HCT116 (cell line): Measurements from ENCODE around the gene EDN1. TPM values are rescaled to one million over a fixed set of nuclear protein-coding genes. Genes with fewer than 3 reads are reported as not detected.

Experiments
- ATAC-seq: fragments of 200-7000 bp; cut with Tn5 transposase; 2 replicates; pipeline ENCODE4 v1.9.1; 2020; ENCODE audit warnings: mild to moderate bottlenecking, moderate library complexity
- BruUV-seq: library from RNA; stranded (reverse); fragments of 400-500 nt; replicated peaks from 2 replicates; lab custom pipeline; 2021; lab: Mats Ljungman, UMichigan
- CTCF ChIA-PET: fragments of 300-600 bp; sonication (Branson Sonifier 250); formaldehyde crosslinking; loops from one replicate; lab custom pipeline; 2021; ENCODE audit warnings: antibody characterized with exemption; lab: Charles Lee
- POLR2A ChIA-PET: fragments of 300-600, 350-600 bp; sonication (Branson Sonifier 250); formaldehyde crosslinking; loops from one replicate; lab custom pipeline; 2021; ENCODE audit warnings: antibody characterized with exemption; lab: Charles Lee
- RAD21 ChIA-PET, 2 experiments: fragments of 300-600 bp; sonication (Branson Sonifier 250); formaldehyde crosslinking; loops; one replicate each; lab custom pipeline; 2023; ENCODE audit warnings: low total read pairs in 2 of 2; ENCODE audit not compliant: uncharacterized antibody in 2 of 2, unreplicated experiment in 2 of 2, low non-redundant PET in 1 of 2; lab: Charles Lee
- DNase-seq: peaks from one replicate; pipeline ENCODE4 v3.0.0-alpha.2; 2010; ENCODE audit warnings: low read depth, low spot score
- H2AFZ ChIP-seq: fragments of 200-600 bp; shearing (Covaris generic), sonication (generic); 2 replicates; pipeline ENCODE4 v1.6.1; 2017; ENCODE audit warnings: low read depth, mixed run types, mixed read lengths, antibody characterized with exemption, low read length; ENCODE audit not compliant: poor library complexity, severe bottlenecking
- H3K27ac ChIP-seq: 2 replicates; pipeline ENCODE4 v1.5.1; 2012; ENCODE audit warnings: low read depth, low read length
- H3K27me3 ChIP-seq: fragments of 200-600 bp; sonication (generic); 2 replicates; pipeline ENCODE4 v1.6.1; 2016; ENCODE audit warnings: mixed run types, low read length, mixed read lengths; ENCODE audit not compliant: insufficient read depth
- H3K36me3 ChIP-seq, 2 experiments: fragments of 200-500 bp in 1 of 2; fragments of 200-600 bp in 1 of 2; sonication (Bioruptor generic) in 1 of 2; sonication (generic) in 1 of 2; 2 replicates each; pipeline versions ENCODE4 v1.5.1 to v1.6.1; 2014 to 2016; ENCODE audit warnings: low read length in 2 of 2, inconsistent platforms in 1 of 2, mixed read lengths in 1 of 2, mixed run types in 1 of 2; ENCODE audit not compliant: insufficient read depth in 2 of 2, control insufficient read depth in 1 of 2
- H3K4me1 ChIP-seq, 2 experiments: fragments of 200-600 bp in 1 of 2; sonication (generic) in 1 of 2; 2 replicates each; pipeline versions ENCODE4 v1.5.1 to v1.6.1; 2012 to 2017; ENCODE audit warnings: low read length in 2 of 2, inconsistent platforms in 1 of 2, mild to moderate bottlenecking in 1 of 2, mixed read lengths in 1 of 2, mixed run types in 1 of 2, moderate library complexity in 1 of 2; ENCODE audit not compliant: insufficient read depth in 2 of 2, control insufficient read depth in 1 of 2
- H3K4me2 ChIP-seq: fragments of 200-600 bp; sonication (generic); 2 replicates; pipeline ENCODE4 v1.6.1; 2017; ENCODE audit warnings: mixed run types, low read length, mixed read lengths
- H3K4me3 ChIP-seq, 2 experiments: fragments of 200-600 bp in 1 of 2; sonication (generic) in 1 of 2; replicated peaks in 1 of 2; 2 replicates each; pipeline ENCODE4 v1.5.1; 2011 to 2016; ENCODE audit warnings: low read length in 2 of 2, control low read depth in 1 of 2, low read depth in 1 of 2, mild to moderate bottlenecking in 1 of 2, mixed read lengths in 1 of 2, mixed run types in 1 of 2
- H3K79me2 ChIP-seq: fragments of 200-600 bp; sonication (generic); 2 replicates; pipeline ENCODE4 v1.6.1; 2017; ENCODE audit warnings: mild to moderate bottlenecking, mixed run types, low read length, moderate library complexity, mixed read lengths; ENCODE audit not compliant: insufficient read depth
- H3K9ac ChIP-seq: fragments of 200-600 bp; sonication (generic); 2 replicates; pipeline ENCODE4 v1.6.1; 2016; ENCODE audit warnings: low read length, mixed read lengths
- H3K9me2 ChIP-seq: fragments of 200-600 bp; sonication (generic), shearing (Covaris generic); 2 replicates; pipeline ENCODE4 v1.6.1; 2017; ENCODE audit warnings: mixed run types, mild to moderate bottlenecking, moderate library complexity; ENCODE audit not compliant: insufficient read depth
- H3K9me3 ChIP-seq, 2 experiments: fragments of 200-500 bp in 1 of 2; fragments of 200-600 bp in 1 of 2; sonication (Bioruptor generic) in 1 of 2; sonication (generic) in 1 of 2; 2 replicates each; pipeline ENCODE4 v1.6.1; 2014 to 2017; ENCODE audit warnings: low read length in 2 of 2, mixed read lengths in 2 of 2, inconsistent platforms in 1 of 2, low read depth in 1 of 2, mild to moderate bottlenecking in 1 of 2, mixed run types in 1 of 2, moderate library complexity in 1 of 2; ENCODE audit not compliant: control insufficient read depth in 1 of 2, insufficient read depth in 1 of 2
- H4K20me1 ChIP-seq: fragments of 200-600 bp; sonication (generic), shearing (Covaris generic); 2 replicates; pipeline ENCODE4 v1.6.1; 2017; ENCODE audit warnings: mixed run types, mild to moderate bottlenecking, moderate library complexity; ENCODE audit not compliant: insufficient read depth
- CBX3 ChIP-seq: IDR thresholded peaks from 2 replicates; pipeline ENCODE4 v1.6.1; 2012; ENCODE audit warnings: low read depth
- EGR1 ChIP-seq: IDR thresholded peaks from 2 replicates; pipeline ENCODE4 v1.6.1; 2012; ENCODE audit warnings: low read depth
- EZH2 ChIP-seq: fragments of 200-600 bp; sonication (generic); IDR thresholded peaks from 2 replicates; pipeline ENCODE4 v1.6.1; 2017; ENCODE audit warnings: antibody characterized with exemption, mixed run types
- EZH2phosphoT487 ChIP-seq: fragments of 200-600 bp; IDR thresholded peaks from 2 replicates; pipeline ENCODE4 v1.6.1; 2018; ENCODE audit warnings: antibody characterized with exemption, borderline replicate concordance
- JUND ChIP-seq: IDR thresholded peaks from 2 replicates; pipeline ENCODE4 v1.6.1; 2012
- MAX ChIP-seq: IDR thresholded peaks from 2 replicates; pipeline ENCODE4 v1.6.1; 2012
- RAD21 ChIP-seq: IDR thresholded peaks from 2 replicates; pipeline ENCODE4 v1.6.1; 2012; ENCODE audit warnings: low read depth, mild to moderate bottlenecking
- SP1 ChIP-seq: IDR thresholded peaks from 2 replicates; pipeline ENCODE4 v1.6.1; 2012; ENCODE audit warnings: low read depth
- TCF7L2 ChIP-seq: IDR thresholded peaks from 2 replicates; pipeline ENCODE4 v1.7.0; 2011; ENCODE audit warnings: borderline replicate concordance, inconsistent platforms; ENCODE audit not compliant: insufficient read depth, insufficient read length; ENCODE audit errors: extremely low read depth
- intact Hi-C: fragments of 100-400 bp; cut with micrococcal nuclease; formaldehyde crosslinking; loops from 2 replicates; pipeline ENCODE4 v1.10.0; 2022
- total RNA-seq: library from RNA; stranded (reverse); gene quantifications from one replicate; pipeline ENCODE4 v1.2.1, GENCODE V29; 2021; ENCODE audit not compliant: unreplicated experiment
- TF ChIP-seq, protein P1 (sequence below), 3 experiments: fragments of 200-600 bp in 1 of 3; sonication (generic) in 1 of 3; IDR thresholded peaks in 2 of 3; conservative IDR thresholded peaks in 1 of 3; 2 replicates each; pipeline ENCODE4 v1.5.1; 2012 to 2017; ENCODE audit warnings: low read depth in 2 of 3, low read length in 2 of 3, antibody characterized with exemption in 1 of 3, borderline replicate concordance in 1 of 3, control low read depth in 1 of 3, mild to moderate bottlenecking in 1 of 3, mixed read lengths in 1 of 3, mixed run types in 1 of 3, moderate library complexity in 1 of 3; ENCODE audit not compliant: insufficient read depth in 1 of 3
- TF ChIP-seq, protein P2 (sequence below): IDR thresholded peaks from 2 replicates; pipeline ENCODE4 v1.6.1; 2012; ENCODE audit warnings: low read depth
- TF ChIP-seq, protein P3 (sequence below): IDR thresholded peaks from 2 replicates; pipeline ENCODE4 v1.6.1; 2011; ENCODE audit warnings: mild to moderate bottlenecking, low read length, moderate library complexity; ENCODE audit not compliant: insufficient replicate concordance; ENCODE audit errors: extremely low read depth
- TF ChIP-seq, protein P4 (sequence below): IDR thresholded peaks from 2 replicates; pipeline ENCODE4 v1.6.1; 2012

EDN1 gene
- total RNA-seq, 1 experiment from 2014 or later, result 0.22 TPM

- Histone ChIP-seq H3K9me2 (no peaks in the 10 kb centered on the region), H3K4me1 (peaks cover 0 to 20% of the 10 kb centered on the region in 2 experiments; a peak in 1 of 4 replicates), H3K9me3 (no peaks in the 10 kb centered on the region), H3K4me2 (no peak overlapping the region), H3K27me3 (no peaks in the 10 kb centered on the region), H3K9ac (no peak overlapping the region), H2AFZ (no peak overlapping the region), H3K27ac (no peak overlapping the region), H4K20me1 (no peaks in the 10 kb centered on the region), H3K79me2 (no peaks in the 10 kb centered on the region), H3K4me3 (no peak overlapping the region), H3K36me3 (no peaks in the 10 kb centered on the region)
- POLR2A ChIA-PET, result no interaction called here
- no peak for ATAC-seq
- no TSS peak for BruUV-seq
- TF ChIP-seq, protein P1, sequence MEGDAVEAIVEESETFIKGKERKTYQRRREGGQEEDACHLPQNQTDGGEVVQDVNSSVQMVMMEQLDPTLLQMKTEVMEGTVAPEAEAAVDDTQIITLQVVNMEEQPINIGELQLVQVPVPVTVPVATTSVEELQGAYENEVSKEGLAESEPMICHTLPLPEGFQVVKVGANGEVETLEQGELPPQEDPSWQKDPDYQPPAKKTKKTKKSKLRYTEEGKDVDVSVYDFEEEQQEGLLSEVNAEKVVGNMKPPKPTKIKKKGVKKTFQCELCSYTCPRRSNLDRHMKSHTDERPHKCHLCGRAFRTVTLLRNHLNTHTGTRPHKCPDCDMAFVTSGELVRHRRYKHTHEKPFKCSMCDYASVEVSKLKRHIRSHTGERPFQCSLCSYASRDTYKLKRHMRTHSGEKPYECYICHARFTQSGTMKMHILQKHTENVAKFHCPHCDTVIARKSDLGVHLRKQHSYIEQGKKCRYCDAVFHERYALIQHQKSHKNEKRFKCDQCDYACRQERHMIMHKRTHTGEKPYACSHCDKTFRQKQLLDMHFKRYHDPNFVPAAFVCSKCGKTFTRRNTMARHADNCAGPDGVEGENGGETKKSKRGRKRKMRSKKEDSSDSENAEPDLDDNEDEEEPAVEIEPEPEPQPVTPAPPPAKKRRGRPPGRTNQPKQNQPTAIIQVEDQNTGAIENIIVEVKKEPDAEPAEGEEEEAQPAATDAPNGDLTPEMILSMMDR (IDR thresholded peaks at IDR 0.05 in 2 of 3, conservative IDR thresholded peaks at IDR 0.05 in 1 of 3; ENCODE audit: borderline replicate concordance in 1 of 3, insufficient read depth in 1 of 3, low read depth in 2 of 3, low read length in 2 of 3), result no peak
- TF ChIP-seq TCF7L2 (no peak), CBX3 (no peak), EZH2phosphoT487 (no peak), EZH2 (no peak), MAX (no peak), SP1 (no peak), RAD21 (no peak), JUND (no peak), EGR1 (no peak)
- TF ChIP-seq, protein P2, sequence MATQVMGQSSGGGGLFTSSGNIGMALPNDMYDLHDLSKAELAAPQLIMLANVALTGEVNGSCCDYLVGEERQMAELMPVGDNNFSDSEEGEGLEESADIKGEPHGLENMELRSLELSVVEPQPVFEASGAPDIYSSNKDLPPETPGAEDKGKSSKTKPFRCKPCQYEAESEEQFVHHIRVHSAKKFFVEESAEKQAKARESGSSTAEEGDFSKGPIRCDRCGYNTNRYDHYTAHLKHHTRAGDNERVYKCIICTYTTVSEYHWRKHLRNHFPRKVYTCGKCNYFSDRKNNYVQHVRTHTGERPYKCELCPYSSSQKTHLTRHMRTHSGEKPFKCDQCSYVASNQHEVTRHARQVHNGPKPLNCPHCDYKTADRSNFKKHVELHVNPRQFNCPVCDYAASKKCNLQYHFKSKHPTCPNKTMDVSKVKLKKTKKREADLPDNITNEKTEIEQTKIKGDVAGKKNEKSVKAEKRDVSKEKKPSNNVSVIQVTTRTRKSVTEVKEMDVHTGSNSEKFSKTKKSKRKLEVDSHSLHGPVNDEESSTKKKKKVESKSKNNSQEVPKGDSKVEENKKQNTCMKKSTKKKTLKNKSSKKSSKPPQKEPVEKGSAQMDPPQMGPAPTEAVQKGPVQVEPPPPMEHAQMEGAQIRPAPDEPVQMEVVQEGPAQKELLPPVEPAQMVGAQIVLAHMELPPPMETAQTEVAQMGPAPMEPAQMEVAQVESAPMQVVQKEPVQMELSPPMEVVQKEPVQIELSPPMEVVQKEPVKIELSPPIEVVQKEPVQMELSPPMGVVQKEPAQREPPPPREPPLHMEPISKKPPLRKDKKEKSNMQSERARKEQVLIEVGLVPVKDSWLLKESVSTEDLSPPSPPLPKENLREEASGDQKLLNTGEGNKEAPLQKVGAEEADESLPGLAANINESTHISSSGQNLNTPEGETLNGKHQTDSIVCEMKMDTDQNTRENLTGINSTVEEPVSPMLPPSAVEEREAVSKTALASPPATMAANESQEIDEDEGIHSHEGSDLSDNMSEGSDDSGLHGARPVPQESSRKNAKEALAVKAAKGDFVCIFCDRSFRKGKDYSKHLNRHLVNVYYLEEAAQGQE, result no peak
- TF ChIP-seq, protein P3, sequence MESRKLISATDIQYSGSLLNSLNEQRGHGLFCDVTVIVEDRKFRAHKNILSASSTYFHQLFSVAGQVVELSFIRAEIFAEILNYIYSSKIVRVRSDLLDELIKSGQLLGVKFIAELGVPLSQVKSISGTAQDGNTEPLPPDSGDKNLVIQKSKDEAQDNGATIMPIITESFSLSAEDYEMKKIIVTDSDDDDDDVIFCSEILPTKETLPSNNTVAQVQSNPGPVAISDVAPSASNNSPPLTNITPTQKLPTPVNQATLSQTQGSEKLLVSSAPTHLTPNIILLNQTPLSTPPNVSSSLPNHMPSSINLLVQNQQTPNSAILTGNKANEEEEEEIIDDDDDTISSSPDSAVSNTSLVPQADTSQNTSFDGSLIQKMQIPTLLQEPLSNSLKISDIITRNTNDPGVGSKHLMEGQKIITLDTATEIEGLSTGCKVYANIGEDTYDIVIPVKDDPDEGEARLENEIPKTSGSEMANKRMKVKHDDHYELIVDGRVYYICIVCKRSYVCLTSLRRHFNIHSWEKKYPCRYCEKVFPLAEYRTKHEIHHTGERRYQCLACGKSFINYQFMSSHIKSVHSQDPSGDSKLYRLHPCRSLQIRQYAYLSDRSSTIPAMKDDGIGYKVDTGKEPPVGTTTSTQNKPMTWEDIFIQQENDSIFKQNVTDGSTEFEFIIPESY, result no peak
- TF ChIP-seq, protein P4, sequence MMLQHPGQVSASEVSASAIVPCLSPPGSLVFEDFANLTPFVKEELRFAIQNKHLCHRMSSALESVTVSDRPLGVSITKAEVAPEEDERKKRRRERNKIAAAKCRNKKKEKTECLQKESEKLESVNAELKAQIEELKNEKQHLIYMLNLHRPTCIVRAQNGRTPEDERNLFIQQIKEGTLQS, result no peak
- RAD21 ChIA-PET, result no interaction called here
- CTCF ChIA-PET, result no interaction called here
- intact Hi-C loops, result no loop called here
- no peak for DNase-seq
These were observed 42.0 kb downstream of the EDN1 start for GRCh38 chr6:12331951-12332749.
